Mammary epithelial cell (primary cell): ENCODE measurements around the gene SLC23A2.

Experiments
- EZH2 ChIP-seq: IDR thresholded peaks from 2 replicates; pipeline ENCODE4 v1.6.1; 2012; ENCODE audit warnings: low read length, inconsistent platforms, borderline replicate concordance
- TF ChIP-seq, protein P1 (sequence below), 2 donors: IDR thresholded peaks in 1 of 2; conservative IDR thresholded peaks in 1 of 2; 2 replicates each; pipeline ENCODE4 v1.5.1; 2011 to 2012; ENCODE audit warnings: inconsistent platforms in 2 of 2, low read length in 2 of 2, mild to moderate bottlenecking in 2 of 2, control low read depth in 1 of 2, low read depth in 1 of 2; ENCODE audit not compliant: insufficient read depth in 1 of 2; ENCODE audit errors: extremely low read depth in 1 of 2

DNA sequence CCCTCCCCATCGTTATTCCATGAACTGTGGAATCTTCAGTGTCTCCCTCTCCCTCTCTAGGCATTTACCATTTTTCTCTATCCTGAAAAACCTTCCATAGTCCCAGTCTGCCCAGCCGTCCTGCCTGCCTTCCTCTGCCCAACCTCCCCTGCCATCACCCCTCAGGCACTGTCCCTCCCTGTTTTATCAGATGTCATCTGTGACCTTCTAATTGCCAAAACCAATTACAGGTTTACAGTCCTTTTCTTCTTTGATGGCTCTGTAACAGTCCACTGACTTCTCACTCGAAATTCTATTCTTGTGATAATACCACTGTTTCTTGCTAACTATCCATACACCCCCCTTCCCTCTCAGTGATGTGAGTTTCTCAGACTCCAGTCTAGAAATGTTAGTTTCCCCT, 2.3 kb upstream of the SLC23A2 start:
- TF ChIP-seq, protein P1, sequence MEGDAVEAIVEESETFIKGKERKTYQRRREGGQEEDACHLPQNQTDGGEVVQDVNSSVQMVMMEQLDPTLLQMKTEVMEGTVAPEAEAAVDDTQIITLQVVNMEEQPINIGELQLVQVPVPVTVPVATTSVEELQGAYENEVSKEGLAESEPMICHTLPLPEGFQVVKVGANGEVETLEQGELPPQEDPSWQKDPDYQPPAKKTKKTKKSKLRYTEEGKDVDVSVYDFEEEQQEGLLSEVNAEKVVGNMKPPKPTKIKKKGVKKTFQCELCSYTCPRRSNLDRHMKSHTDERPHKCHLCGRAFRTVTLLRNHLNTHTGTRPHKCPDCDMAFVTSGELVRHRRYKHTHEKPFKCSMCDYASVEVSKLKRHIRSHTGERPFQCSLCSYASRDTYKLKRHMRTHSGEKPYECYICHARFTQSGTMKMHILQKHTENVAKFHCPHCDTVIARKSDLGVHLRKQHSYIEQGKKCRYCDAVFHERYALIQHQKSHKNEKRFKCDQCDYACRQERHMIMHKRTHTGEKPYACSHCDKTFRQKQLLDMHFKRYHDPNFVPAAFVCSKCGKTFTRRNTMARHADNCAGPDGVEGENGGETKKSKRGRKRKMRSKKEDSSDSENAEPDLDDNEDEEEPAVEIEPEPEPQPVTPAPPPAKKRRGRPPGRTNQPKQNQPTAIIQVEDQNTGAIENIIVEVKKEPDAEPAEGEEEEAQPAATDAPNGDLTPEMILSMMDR (conservative IDR thresholded peaks at IDR 0.05 in 1 of 2, IDR thresholded peaks at IDR 0.05 in 1 of 2; ENCODE audit: extremely low read depth in 1 of 2, insufficient read depth in 1 of 2, low read depth in 1 of 2, low read length in 2 of 2) = no peak
- TF ChIP-seq EZH2 = no peak
